ENCODE data around the gene TMEM59L. TPM values are rescaled to one million over a fixed set of nuclear protein-coding genes. Genes with fewer than 3 reads are reported as not detected.

The TMEM59L gene
- total RNA-seq, 1 donor from 2014 or later = 1.5 TPM

GRCh38 chr19:18666784-18667183 lies 54.1 kb downstream of the TMEM59L start:
- Histone ChIP-seq H3K27ac (replicated peaks) (no peak overlapping the region), H3K9me3 (replicated peaks) (no peaks in the 10 kb centered on the region), H3K36me3 (peaks cover 47% of the 10 kb centered on the region), H3K4me1 (peaks cover 13% of the 10 kb centered on the region), H3K27me3 (ENCODE audit: low read depth) (no peaks in the 10 kb centered on the region), H3K4me3 (no peak overlapping the region)
- intact Hi-C loops (cut with micrococcal nuclease) = no loop called here
- no peak for DNase-seq
- no peak for TF ChIP-seq CTCF (IDR thresholded peaks at IDR 0.05; ENCODE audit: borderline replicate concordance)

- no peak for TF ChIP-seq CTCF (IDR thresholded peaks at IDR 0.05; ENCODE audit: borderline replicate concordance)
- intact Hi-C loops (cut with micrococcal nuclease) = no loop called here
- peaks cover 47% of the 10 kb centered on the region for H3K36me3 ChIP-seq
- H3K9me3 ChIP-seq (replicated peaks) = no peaks in the 10 kb centered on the region
- no peak overlapping the region for H3K4me3 ChIP-seq
- DNase-seq = no peak
- H3K4me1 ChIP-seq = peaks cover 22% of the 10 kb centered on the region
- no peak overlapping the region for H3K27ac ChIP-seq (replicated peaks)
- H3K27me3 ChIP-seq (ENCODE audit: low read depth) = no peaks in the 10 kb centered on the region
Measured at GRCh38 chr19:18667531-18668251, 55.0 kb downstream of the TMEM59L start.

GRCh38 chr19:18668252-18668631 lies 55.6 kb downstream of the TMEM59L start:
- H3K4me3 ChIP-seq = no peak overlapping the region
- H3K27ac ChIP-seq (replicated peaks) = no peak overlapping the region
- no peak for DNase-seq
- intact Hi-C loops (cut with micrococcal nuclease) = no loop called here
- no peak for TF ChIP-seq CTCF (IDR thresholded peaks at IDR 0.05; ENCODE audit: borderline replicate concordance)
- no peaks in the 10 kb centered on the region for H3K27me3 ChIP-seq (ENCODE audit: low read depth)
- no peaks in the 10 kb centered on the region for H3K9me3 ChIP-seq (replicated peaks)
- peaks cover 27% of the 10 kb centered on the region for H3K4me1 ChIP-seq
- H3K36me3 ChIP-seq = peaks cover 47% of the 10 kb centered on the region

- Histone ChIP-seq H3K27ac (replicated peaks) (no peak overlapping the region), H3K27me3 (ENCODE audit: low read depth) (no peaks in the 10 kb centered on the region), H3K4me1 (peaks cover 27% of the 10 kb centered on the region), H3K4me3 (no peak overlapping the region), H3K9me3 (replicated peaks) (no peaks in the 10 kb centered on the region), H3K36me3 (peaks cover 47% of the 10 kb centered on the region)
- no peak for DNase-seq
- TF ChIP-seq CTCF (IDR thresholded peaks at IDR 0.05; ENCODE audit: borderline replicate concordance) = no peak
- intact Hi-C loops (cut with micrococcal nuclease) = no loop called here
Measured at GRCh38 chr19:18668744-18669523, 56.3 kb downstream of the TMEM59L start.

- H3K4me1 ChIP-seq = peaks cover 32% of the 10 kb centered on the region
- peaks cover 44% of the 10 kb centered on the region for H3K36me3 ChIP-seq
- no peaks in the 10 kb centered on the region for H3K9me3 ChIP-seq (replicated peaks)
- no peak for DNase-seq
- TF ChIP-seq CTCF (IDR thresholded peaks at IDR 0.05; ENCODE audit: borderline replicate concordance) = no peak
- H3K27me3 ChIP-seq (ENCODE audit: low read depth) = no peaks in the 10 kb centered on the region
- no peak overlapping the region for H3K4me3 ChIP-seq
- H3K27ac ChIP-seq (replicated peaks) = no peak overlapping the region
- intact Hi-C loops (cut with micrococcal nuclease) = no loop called here
Measured at GRCh38 chr19:18669524-18669817, 56.8 kb downstream of the TMEM59L start.

Measured in left ventricle myocardium inferior (tissue), 1 donor.